ENCODE measurements around the gene UCK1. TPM values are rescaled to one million over a fixed set of nuclear protein-coding genes. Genes with fewer than 3 reads are reported as not detected.

The UCK1 gene
- 15.4 to 17.0 TPM (median 15.7 TPM) in 3 replicates for polyA plus RNA-seq
- polyA plus RNA-seq (2011; ENCODE audit: low read depth) = 29.1 TPM
- polyA plus RNA-seq (2011; cell fraction: cytosol; rRNA removed) = 10.7 and 15.3 TPM in 2 replicates
- 12.7 and 14.4 TPM in 2 replicates for polyA plus RNA-seq (2011; cell fraction: nucleus; rRNA removed)
- polyA plus RNA-seq (2012; ENCODE audit: low replicate concordance) = 13.4 and 18.1 TPM in 2 replicates
- polyA minus RNA-seq = 9.8 to 26.1 TPM (median 10.7 TPM) in 3 replicates
- 13.8 TPM for polyA minus RNA-seq (2011; cell fraction: cytosol; rRNA and poly(A)+ RNA removed)
- 4.4 and 7.7 TPM in 2 replicates for polyA minus RNA-seq (2011; cell fraction: nucleus; rRNA and poly(A)+ RNA removed)

GRCh38 chr9:131530920-131531832, at the start of gene UCK1:
TSS of gene UCK1 (minus strand) at chr9:131531263. CDS start at chr9:131531174, 89 bp downstream.
- Histone ChIP-seq H3K4me3 (ENCODE audit: control insufficient read depth in 2 of 3, extremely low read depth in 1 of 3, insufficient read depth in 2 of 3, low read depth in 1 of 3, low read length in 3 of 3) (peak within 1 kb of the TSS; percentile 79 to 86 (median 84)), H3K9me3 (ENCODE audit: control insufficient read depth, low read depth, low read length) (no peaks in the 10 kb centered on the region), H3K27me3 (ENCODE audit: control insufficient read depth, extremely low read depth, insufficient read depth, low read length) (no peaks in the 10 kb centered on the region), H3K4me1 (ENCODE audit: control insufficient read depth, extremely low read depth, insufficient read depth, low read length) (peaks cover 11% of the 10 kb centered on the region), H3K9me1 (ENCODE audit: control insufficient read depth, extremely low read depth, insufficient read depth, low read length) (no peaks in the 10 kb centered on the region), H3K27ac (ENCODE audit: control insufficient read depth, insufficient read depth, low read length) (peak within 1 kb of the TSS; percentile 40), H3K9ac (ENCODE audit: control insufficient read depth, extremely low read depth, insufficient read depth, low read length) (peak within 1 kb of the TSS; percentile 77), H3K4me2 (ENCODE audit: control insufficient read depth, extremely low read depth, insufficient read depth, low read depth, low read length) (peak within 1 kb of the TSS; percentile 95), H3K36me3 (ENCODE audit: control insufficient read depth in 2 of 2, extremely low read depth in 1 of 2, insufficient read depth in 2 of 2, low read length in 2 of 2) (peaks cover 6 to 10% of the 10 kb centered on the region in 2 experiments), H2AFZ (ENCODE audit: control insufficient read depth, low read length) (peak within 1 kb of the TSS; percentile 90), H4K20me1 (ENCODE audit: control insufficient read depth, extremely low read depth, insufficient read depth, low read length) (no peaks in the 10 kb centered on the region), H3K79me2 (ENCODE audit: control insufficient read depth, insufficient read depth, low read length) (peaks cover 8% of the 10 kb centered on the region)
- dilution Hi-C loops (cut with MboI; ENCODE audit: extremely low pct_ligation_motif_present, low sequenced_read_pairs) = no loop called here
- DNase-seq (ENCODE audit: low read depth, low spot score) (peak; percentile 40), FAIRE-seq (no peak)
- TF ChIP-seq CTCF (optimal IDR thresholded peaks at IDR 0.05 in 1 of 3, IDR thresholded peaks at IDR 0.05 in 1 of 3, conservative IDR thresholded peaks at IDR 0.05 in 1 of 3; ENCODE audit: extremely low read depth in 1 of 3, insufficient read depth in 2 of 3, low read length in 3 of 3) = no peak
- TF ChIP-seq EZH2 (IDR thresholded peaks at IDR 0.05; ENCODE audit: low read length) = no peak

GRCh38 chr9:131580358-131580757, 49.3 kb upstream of the UCK1 start:
- no peaks in the 10 kb centered on the region for H3K9me1 ChIP-seq (ENCODE audit: control insufficient read depth, extremely low read depth, insufficient read depth, low read length)
- H2AFZ ChIP-seq (ENCODE audit: control insufficient read depth, low read length) = no peak overlapping the region
- H3K36me3 ChIP-seq (ENCODE audit: control insufficient read depth in 2 of 2, extremely low read depth in 1 of 2, insufficient read depth in 2 of 2, low read length in 2 of 2) = peaks cover 9 to 24% of the 10 kb centered on the region in 2 experiments
- no peak overlapping the region for H3K9ac ChIP-seq (ENCODE audit: control insufficient read depth, extremely low read depth, insufficient read depth, low read length)
- dilution Hi-C loops (cut with MboI; ENCODE audit: extremely low pct_ligation_motif_present, low sequenced_read_pairs) = no loop called here
- no peak overlapping the region for H3K4me3 ChIP-seq (ENCODE audit: control insufficient read depth in 2 of 3, extremely low read depth in 1 of 3, insufficient read depth in 2 of 3, low read depth in 1 of 3, low read length in 3 of 3)
- no peak for DNase-seq (ENCODE audit: low read depth, low spot score)
- no peak for TF ChIP-seq EZH2 (IDR thresholded peaks at IDR 0.05; ENCODE audit: low read length)
- no peak for TF ChIP-seq CTCF (optimal IDR thresholded peaks at IDR 0.05 in 1 of 3, IDR thresholded peaks at IDR 0.05 in 1 of 3, conservative IDR thresholded peaks at IDR 0.05 in 1 of 3; ENCODE audit: extremely low read depth in 1 of 3, insufficient read depth in 2 of 3, low read length in 3 of 3)
- no peaks in the 10 kb centered on the region for H3K4me1 ChIP-seq (ENCODE audit: control insufficient read depth, extremely low read depth, insufficient read depth, low read length)
- no peak for FAIRE-seq
- no peaks in the 10 kb centered on the region for H3K9me3 ChIP-seq (ENCODE audit: control insufficient read depth, low read depth, low read length)
- H3K79me2 ChIP-seq (ENCODE audit: control insufficient read depth, insufficient read depth, low read length) = no peaks in the 10 kb centered on the region
- H3K4me2 ChIP-seq (ENCODE audit: control insufficient read depth, extremely low read depth, insufficient read depth, low read depth, low read length) = no peak overlapping the region
- H4K20me1 ChIP-seq (ENCODE audit: control insufficient read depth, extremely low read depth, insufficient read depth, low read length) = no peaks in the 10 kb centered on the region
- no peaks in the 10 kb centered on the region for H3K27me3 ChIP-seq (ENCODE audit: control insufficient read depth, extremely low read depth, insufficient read depth, low read length)
- H3K27ac ChIP-seq (ENCODE audit: control insufficient read depth, insufficient read depth, low read length) = no peak overlapping the region

Measured in keratinocyte (primary cell).